Lung (tissue), 12 donors: ENCODE measurements around the gene SKAP2. TPM values are rescaled to one million over a fixed set of nuclear protein-coding genes. Genes with fewer than 3 reads are reported as not detected.

Experiments used
- ATAC-seq: fragments of 200-7000 bp; cut with Tn5 transposase; one replicate; pipeline ENCODE4 v1.9.1; 2020; ENCODE audit warnings: moderate number of reproducible peaks; ENCODE audit not compliant: insufficient read depth, low FRiP score
- DNase-seq, 3 donors: peaks; one replicate each; pipeline ENCODE4 v3.0.0-alpha.2; 2013 to 2017
- H3K27ac ChIP-seq, 2 donors: one replicate each; pipeline ENCODE4 v1.5.1; 2013; ENCODE audit warnings: mild to moderate bottlenecking in 2 of 2, moderate library complexity in 2 of 2, control low read depth in 1 of 2, inconsistent platforms in 1 of 2, low read depth in 1 of 2, low read length in 1 of 2
- H3K27me3 ChIP-seq, 3 donors: one replicate each; pipeline ENCODE4 v1.5.1; 2013; ENCODE audit warnings: low read length in 2 of 3; ENCODE audit not compliant: control insufficient read depth in 3 of 3, insufficient read depth in 3 of 3
- H3K36me3 ChIP-seq, 4 donors: one replicate each; pipeline ENCODE4 v1.5.1; 2013; ENCODE audit warnings: low read length in 4 of 4, mild to moderate bottlenecking in 1 of 4, moderate library complexity in 1 of 4; ENCODE audit not compliant: control insufficient read depth in 4 of 4, insufficient read depth in 4 of 4
- H3K4me1 ChIP-seq, 5 donors: one replicate each; pipeline ENCODE4 v1.5.1; 2013; ENCODE audit warnings: low read length in 5 of 5, mild to moderate bottlenecking in 2 of 5, moderate library complexity in 1 of 5; ENCODE audit not compliant: control insufficient read depth in 5 of 5, insufficient read depth in 5 of 5
- H3K4me3 ChIP-seq: one replicate; pipeline ENCODE4 v1.5.1; 2013; ENCODE audit warnings: mild to moderate bottlenecking, control low read depth, moderate library complexity
- H3K9ac ChIP-seq, 2 donors: one replicate each; pipeline ENCODE4 v1.5.1; 2013; ENCODE audit warnings: low read length in 2 of 2, control low read depth in 1 of 2; ENCODE audit not compliant: insufficient read depth in 1 of 2
- H3K9me3 ChIP-seq, 4 donors: one replicate each; pipeline ENCODE4 v1.5.1; 2013; ENCODE audit warnings: low read length in 3 of 4, mild to moderate bottlenecking in 1 of 4, moderate library complexity in 1 of 4; ENCODE audit not compliant: control insufficient read depth in 4 of 4, insufficient read depth in 3 of 4
- CTCF ChIP-seq: IDR thresholded peaks from 2 replicates; pipeline ENCODE4 v1.5.1; 2012; ENCODE audit warnings: mild to moderate bottlenecking; ENCODE audit errors: control extremely low read depth, extremely low read depth
- WGBS, 2 donors: extraction: QIAGEN DNeasy Blood & Tissue Kit; methylation state at CpG; one replicate each; pipeline ENCODE4 v1.1.7; 2013; 5-methylcytosine and 5-hydroxymethylcytosine counted together
- polyA plus RNA-seq, 2 donors: library from polyadenylated mRNA; stranded (reverse); fragments of 200-250 nt; gene quantifications; one replicate each; pipeline ENCODE4 v1.2.1, GENCODE V29; 2013
- total RNA-seq, 2 donors: library from RNA; depleted of rRNA in 1 of 2; stranded (reverse); fragments of >200 nt in 1 of 2; gene quantifications; one replicate each; pipeline ENCODE4 v1.2.1, GENCODE V29; 2014 to 2021
- donor health status: control.
- donor health status: control.
- donor health status: Bipolar disorder and iron deficiency.
- donor health status: healthy.
- donor health status: DM: yes; HTN: yes; CAD: no.

The SKAP2 gene
- total and polyA plus RNA-seq, 4 donors = 9.2 to 40.1 (median 35.8) TPM

GRCh38 chr7:26663874-26664273, 200.5 kb downstream of the SKAP2 start:
- 84 to 96% methylated on average over 4 of the region's 4 CpGs for WGBS, 2 donors
- no peak for DNase-seq
- no peak overlapping the region for H3K4me3 ChIP-seq
- H3K27ac ChIP-seq = no peak overlapping the region
- H3K4me1 ChIP-seq = peaks cover 0 to 3% (median 0%) of the 10 kb centered on the region in 5 donors
- no peaks in the 10 kb centered on the region for H3K36me3 ChIP-seq
- TF ChIP-seq CTCF = no peak
- ATAC-seq = no peak
- H3K9ac ChIP-seq = no peak overlapping the region
- no peaks in the 10 kb centered on the region for H3K27me3 ChIP-seq
- H3K9me3 ChIP-seq = no peaks in the 10 kb centered on the region

GRCh38 chr7:26662646-26663045, 201.7 kb downstream of the SKAP2 start:
- Histone ChIP-seq H3K9ac (no peak overlapping the region), H3K36me3 (no peaks in the 10 kb centered on the region), H3K4me1 (peaks cover 0 to 12% (median 0%) of the 10 kb centered on the region in 5 donors), H3K4me3 (no peak overlapping the region), H3K9me3 (no peaks in the 10 kb centered on the region), H3K27me3 (peaks cover 0 to 2% (median 0%) of the 10 kb centered on the region in 3 donors), H3K27ac (no peak overlapping the region)
- DNase-seq (no peak), ATAC-seq (no peak)
- no peak for TF ChIP-seq CTCF
- 83 to 89% methylated on average over 6 of the region's 6 CpGs for WGBS, 2 donors

- H3K9me3 ChIP-seq = no peaks in the 10 kb centered on the region
- no peak overlapping the region for H3K4me3 ChIP-seq
- peaks cover 0 to 6% (median 0%) of the 10 kb centered on the region in 3 donors for H3K27me3 ChIP-seq
- 76 to 93% methylated on average over 3 of the region's 3 CpGs for WGBS, 2 donors
- DNase-seq (no peak), ATAC-seq (no peak)
- no peaks in the 10 kb centered on the region for H3K36me3 ChIP-seq
- TF ChIP-seq CTCF = no peak
- peaks cover 0 to 16% (median 4%) of the 10 kb centered on the region in 5 donors for H3K4me1 ChIP-seq
- no peak overlapping the region for H3K27ac ChIP-seq
- H3K9ac ChIP-seq = no peak overlapping the region
Measured at GRCh38 chr7:26659121-26659520, 205.3 kb downstream of the SKAP2 start.

DNA sequence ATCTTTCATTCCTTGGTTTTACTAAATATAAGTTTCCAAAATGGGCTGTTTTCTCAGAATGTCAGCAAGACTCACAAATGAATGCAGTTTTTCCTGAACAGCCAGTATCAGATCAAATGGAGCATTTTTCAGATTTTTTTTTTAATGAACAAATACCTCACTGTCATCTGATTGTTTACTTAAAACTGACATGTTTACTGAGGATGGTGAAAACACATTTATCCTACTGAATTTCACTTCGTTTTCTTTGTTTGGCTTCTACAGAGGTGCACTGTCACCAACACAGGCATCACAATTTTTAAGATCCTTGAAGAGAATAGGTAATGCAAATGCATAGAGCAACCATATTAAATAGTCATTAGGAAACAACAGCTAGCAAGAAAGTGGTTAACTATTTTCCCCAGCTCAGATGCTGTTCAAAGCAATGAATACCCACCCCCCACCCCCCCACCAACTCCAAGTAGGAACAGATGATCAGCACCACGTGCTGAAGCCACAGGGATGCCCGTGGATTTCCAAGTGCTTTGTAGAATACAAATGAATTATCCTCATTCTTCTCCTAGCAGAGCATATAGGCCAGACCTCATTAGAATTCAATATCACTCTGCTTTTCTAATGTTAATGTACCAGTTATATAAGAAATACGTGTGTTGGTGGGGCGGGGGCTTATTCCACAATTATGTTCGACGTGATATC, 205.9 kb downstream of the SKAP2 start:
- ATAC-seq (no peak), DNase-seq (no peak)
- no peaks in the 10 kb centered on the region for H3K36me3 ChIP-seq
- no peak overlapping the region for H3K27ac ChIP-seq
- H3K9me3 ChIP-seq = no peaks in the 10 kb centered on the region
- H3K4me3 ChIP-seq = no peak overlapping the region
- no peak for TF ChIP-seq CTCF
- whole genome bisulfite sequencing, 2 donors = 86% methylated on average over 7 of the region's 7 CpGs
- H3K4me1 ChIP-seq = peaks cover 0 to 19% (median 4%) of the 10 kb centered on the region in 5 donors
- no peak overlapping the region for H3K9ac ChIP-seq
- H3K27me3 ChIP-seq = peaks cover 0 to 6% (median 0%) of the 10 kb centered on the region in 3 donors
